GM23338 (cell line): Measurements from ENCODE around the gene MOGAT1. TPM values are rescaled to one million over a fixed set of nuclear protein-coding genes. Genes with fewer than 3 reads are reported as not detected.

Source experiments
- ATAC-seq: fragments of 200-7000 bp; cut with Tn5 transposase; 3 replicates; pipeline ENCODE4 v1.9.1; 2020
- DNase-seq: peaks from one replicate; pipeline ENCODE4 v3.0.0-alpha.2; 2015; ENCODE audit warnings: low spot score
- H2AFZ ChIP-seq: fragments of 200-600 bp; sonication (generic); 2 replicates; pipeline ENCODE4 v1.8.0; 2016; ENCODE audit warnings: antibody characterized with exemption, mild to moderate bottlenecking, moderate library complexity
- H3F3A ChIP-seq: fragments of 200-600 bp; sonication (generic); replicated peaks from 2 replicates; pipeline ENCODE4 v1.8.0; 2017; ENCODE audit warnings: antibody characterized with exemption, mixed run types, low read depth
- H3K27ac ChIP-seq: fragments of 200-600 bp; sonication (generic); 2 replicates; pipeline ENCODE4 v1.6.1; 2016; ENCODE audit warnings: low read depth
- H3K27me3 ChIP-seq: fragments of 200-600 bp; sonication (generic); 2 replicates; pipeline ENCODE4 v1.8.0; 2016; ENCODE audit warnings: mild to moderate bottlenecking, mixed run types, moderate library complexity; ENCODE audit not compliant: insufficient read depth
- H3K36me3 ChIP-seq: fragments of 200-600 bp; sonication (generic); 2 replicates; pipeline ENCODE4 v1.8.0; 2016; ENCODE audit warnings: mild to moderate bottlenecking; ENCODE audit not compliant: insufficient read depth
- H3K4me1 ChIP-seq: fragments of 200-600 bp; sonication (generic); 2 replicates; pipeline ENCODE4 v1.8.0; 2016; ENCODE audit warnings: mild to moderate bottlenecking, moderate library complexity; ENCODE audit not compliant: insufficient read depth
- H3K4me2 ChIP-seq: fragments of 200-600 bp; sonication (generic); 2 replicates; pipeline ENCODE4 v1.7.1; 2017; ENCODE audit warnings: mixed run types
- H3K4me3 ChIP-seq: fragments of 200-600 bp; sonication (generic); 2 replicates; pipeline ENCODE4 v1.6.1; 2016; ENCODE audit warnings: mixed run types
- H3K79me2 ChIP-seq: fragments of 200-600 bp; sonication (generic); replicated peaks from 2 replicates; pipeline ENCODE4 v1.8.0; 2017; ENCODE audit warnings: mild to moderate bottlenecking; ENCODE audit not compliant: insufficient read depth
- H3K9me2 ChIP-seq: fragments of 200-600 bp; sonication (generic); 2 replicates; pipeline ENCODE4 v1.8.0; 2017; ENCODE audit not compliant: insufficient read depth
- H4K20me1 ChIP-seq: fragments of 200-600 bp; sonication (generic); replicated peaks from 2 replicates; pipeline ENCODE4 v1.8.0; 2017; ENCODE audit warnings: mild to moderate bottlenecking; ENCODE audit not compliant: insufficient read depth
- H3K27ac Mint-ChIP-seq: 2 replicates; pipeline ENCODE4 v1.8.0; 2020; ENCODE audit warnings: inconsistent platforms, mild to moderate bottlenecking, moderate library complexity, mixed read lengths
- H3K27me3 Mint-ChIP-seq: 3 replicates; pipeline ENCODE4 v1.8.0; 2022; ENCODE audit warnings: low read depth, mild to moderate bottlenecking, moderate library complexity, mixed read lengths, inconsistent platforms; ENCODE audit not compliant: insufficient read depth, poor library complexity
- H3K36me3 Mint-ChIP-seq: 3 replicates; pipeline ENCODE4 v1.8.0; 2021; ENCODE audit warnings: low read depth, mild to moderate bottlenecking, inconsistent platforms, moderate library complexity, mixed read lengths
- H3K4me1 Mint-ChIP-seq: 3 replicates; pipeline ENCODE4 v1.8.0; 2020; ENCODE audit warnings: mild to moderate bottlenecking, inconsistent platforms, mixed read lengths
- H3K4me3 Mint-ChIP-seq: 3 replicates; pipeline ENCODE4 v1.8.0; 2021; ENCODE audit warnings: moderate library complexity, mild to moderate bottlenecking, inconsistent platforms, mixed read lengths
- H3K9me3 Mint-ChIP-seq: 3 replicates; pipeline ENCODE4 v1.8.0; 2020; ENCODE audit warnings: moderate library complexity, mild to moderate bottlenecking, inconsistent platforms, mixed read lengths
- CREB1 ChIP-seq: fragments of 250-450 bp; sonication (Bioruptor Pico); IDR thresholded peaks from 2 replicates; pipeline ENCODE4 v1.5.0; 2020; ENCODE audit warnings: low read depth, mild to moderate bottlenecking, moderate library complexity
- EZH2 ChIP-seq: fragments of 200-600 bp; sonication (generic); IDR thresholded peaks from one replicate; pipeline ENCODE4 v1.8.0; 2017; ENCODE audit warnings: antibody characterized with exemption, mild to moderate bottlenecking, low read depth; ENCODE audit not compliant: unreplicated experiment
- EZH2phosphoT487 ChIP-seq: fragments of 200-600 bp; sonication (generic); IDR thresholded peaks from one replicate; pipeline ENCODE4 v1.8.1; 2018; ENCODE audit warnings: antibody characterized with exemption; ENCODE audit not compliant: unreplicated experiment
- JUNB ChIP-seq: IDR thresholded peaks from one replicate; pipeline ENCODE4 v1.6.1; 2016; ENCODE audit warnings: antibody characterized with exemption; ENCODE audit not compliant: unreplicated experiment
- NANOG ChIP-seq: IDR thresholded peaks from 2 replicates; pipeline ENCODE4 v1.6.1; 2016; ENCODE audit warnings: antibody characterized with exemption, borderline replicate concordance
- POLR2AphosphoS5 ChIP-seq: IDR thresholded peaks from 2 replicates; pipeline ENCODE4 v1.6.1; 2016; ENCODE audit warnings: antibody characterized with exemption, low read depth
- REST ChIP-seq: IDR thresholded peaks from one replicate; pipeline ENCODE4 v1.6.1; 2018; ENCODE audit warnings: antibody characterized with exemption; ENCODE audit not compliant: unreplicated experiment
- STAT1 ChIP-seq: IDR thresholded peaks from one replicate; pipeline ENCODE4 v1.6.1; 2016; ENCODE audit warnings: antibody characterized with exemption; ENCODE audit not compliant: unreplicated experiment
- ZNF331 ChIP-seq: fragments of 250-450 bp; sonication (Bioruptor Pico); IDR thresholded peaks from 2 replicates; pipeline ENCODE4 v1.5.0; 2020; ENCODE audit warnings: low read depth, mild to moderate bottlenecking, moderate library complexity
- polyA plus RNA-seq: library from polyadenylated mRNA; unstranded; fragments of >200 nt; fragmentation: Nextera tagmentation; extraction: Ambion mirVana; gene quantifications from 2 replicates; pipeline ENCODE4 v1.2.1, GENCODE V29; 2016
- total RNA-seq: library from RNA; depleted of rRNA; stranded (reverse); fragments of >200 nt; shearing (Covaris generic); gene quantifications from 2 replicates; pipeline ENCODE4 v1.2.3, GENCODE V29; 2014
- TF ChIP-seq, protein P1 (sequence below), 2 experiments: fragments of 200-600 bp in 1 of 2; sonication (generic) in 1 of 2; conservative IDR thresholded peaks; 2 replicates each; pipeline versions ENCODE4 v1.5.1 to v1.6.1; 2016 to 2017; ENCODE audit warnings: antibody characterized with exemption in 2 of 2, low read depth in 2 of 2, mild to moderate bottlenecking in 2 of 2, moderate library complexity in 1 of 2
- TF ChIP-seq, protein P2 (sequence below): fragments of 250-450 bp; sonication (Bioruptor Pico); IDR thresholded peaks from 2 replicates; pipeline ENCODE4 v1.5.0; 2020; ENCODE audit warnings: mild to moderate bottlenecking, moderate library complexity

Gene MOGAT1
- total and polyA plus RNA-seq, 2 experiments from 2014 or later = 0.86 to 0.94 TPM

DNA sequence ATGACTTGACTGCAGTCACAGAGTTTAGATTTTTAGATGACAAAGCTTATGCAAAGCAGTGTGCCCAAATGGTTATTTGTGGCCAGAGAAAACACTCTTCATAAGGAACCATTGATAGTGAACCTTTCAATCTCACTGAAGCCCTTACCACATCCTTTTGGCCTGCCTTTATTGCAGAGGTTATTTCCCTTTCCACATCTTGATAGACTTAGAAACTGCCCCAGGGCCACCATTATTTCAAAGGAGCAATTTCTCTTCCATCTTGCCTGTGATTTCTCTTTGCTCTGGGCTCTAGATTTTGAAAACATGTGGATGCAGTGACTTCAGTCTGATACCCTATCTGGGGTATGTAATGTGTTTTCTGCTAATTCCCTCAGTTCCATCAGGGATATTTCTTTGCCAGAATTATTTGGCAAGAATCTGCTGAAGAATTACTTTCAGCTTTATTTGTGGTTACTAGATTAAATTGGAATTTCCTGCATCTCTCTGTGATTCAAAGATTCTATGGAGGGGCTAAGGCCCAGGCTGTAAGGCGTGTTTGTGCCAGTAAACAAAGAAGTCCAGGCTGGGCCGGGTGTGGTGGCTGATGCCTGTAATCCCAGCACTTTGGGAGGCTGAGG, 51.0 kb downstream of the MOGAT1 start:
- H3K4me1 ChIP-seq = no peaks in the 10 kb centered on the region
- H3K4me2 ChIP-seq = no peak overlapping the region
- peaks cover 24% of the 10 kb centered on the region for H3K9me3 Mint-ChIP-seq
- H3K27me3 ChIP-seq = no peaks in the 10 kb centered on the region
- H3K27me3 Mint-ChIP-seq = peaks cover 4% of the 10 kb centered on the region
- DNase-seq = no peak
- H3K27ac Mint-ChIP-seq = no peak overlapping the region
- H2AFZ ChIP-seq = no peak overlapping the region
- ATAC-seq = no peak
- H3K9me2 ChIP-seq = peaks cover 11% of the 10 kb centered on the region
- H4K20me1 ChIP-seq = no peaks in the 10 kb centered on the region
- H3K4me3 Mint-ChIP-seq = no peak overlapping the region
- H3K27ac ChIP-seq = no peak overlapping the region
- peaks cover 27% of the 10 kb centered on the region for H3K36me3 Mint-ChIP-seq
- TF ChIP-seq EZH2 = no peak
- TF ChIP-seq JUNB = no peak
- TF ChIP-seq POLR2AphosphoS5 = no peak
- TF ChIP-seq STAT1 = no peak
- TF ChIP-seq EZH2phosphoT487 = no peak
- TF ChIP-seq, protein P1, sequence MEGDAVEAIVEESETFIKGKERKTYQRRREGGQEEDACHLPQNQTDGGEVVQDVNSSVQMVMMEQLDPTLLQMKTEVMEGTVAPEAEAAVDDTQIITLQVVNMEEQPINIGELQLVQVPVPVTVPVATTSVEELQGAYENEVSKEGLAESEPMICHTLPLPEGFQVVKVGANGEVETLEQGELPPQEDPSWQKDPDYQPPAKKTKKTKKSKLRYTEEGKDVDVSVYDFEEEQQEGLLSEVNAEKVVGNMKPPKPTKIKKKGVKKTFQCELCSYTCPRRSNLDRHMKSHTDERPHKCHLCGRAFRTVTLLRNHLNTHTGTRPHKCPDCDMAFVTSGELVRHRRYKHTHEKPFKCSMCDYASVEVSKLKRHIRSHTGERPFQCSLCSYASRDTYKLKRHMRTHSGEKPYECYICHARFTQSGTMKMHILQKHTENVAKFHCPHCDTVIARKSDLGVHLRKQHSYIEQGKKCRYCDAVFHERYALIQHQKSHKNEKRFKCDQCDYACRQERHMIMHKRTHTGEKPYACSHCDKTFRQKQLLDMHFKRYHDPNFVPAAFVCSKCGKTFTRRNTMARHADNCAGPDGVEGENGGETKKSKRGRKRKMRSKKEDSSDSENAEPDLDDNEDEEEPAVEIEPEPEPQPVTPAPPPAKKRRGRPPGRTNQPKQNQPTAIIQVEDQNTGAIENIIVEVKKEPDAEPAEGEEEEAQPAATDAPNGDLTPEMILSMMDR (conservative IDR thresholded peaks at IDR 0.05; ENCODE audit: low read depth in 2 of 2) = no peak
- no peak for TF ChIP-seq ZNF331
- TF ChIP-seq NANOG = no peak
- no peak for TF ChIP-seq CREB1
- TF ChIP-seq, protein P2, sequence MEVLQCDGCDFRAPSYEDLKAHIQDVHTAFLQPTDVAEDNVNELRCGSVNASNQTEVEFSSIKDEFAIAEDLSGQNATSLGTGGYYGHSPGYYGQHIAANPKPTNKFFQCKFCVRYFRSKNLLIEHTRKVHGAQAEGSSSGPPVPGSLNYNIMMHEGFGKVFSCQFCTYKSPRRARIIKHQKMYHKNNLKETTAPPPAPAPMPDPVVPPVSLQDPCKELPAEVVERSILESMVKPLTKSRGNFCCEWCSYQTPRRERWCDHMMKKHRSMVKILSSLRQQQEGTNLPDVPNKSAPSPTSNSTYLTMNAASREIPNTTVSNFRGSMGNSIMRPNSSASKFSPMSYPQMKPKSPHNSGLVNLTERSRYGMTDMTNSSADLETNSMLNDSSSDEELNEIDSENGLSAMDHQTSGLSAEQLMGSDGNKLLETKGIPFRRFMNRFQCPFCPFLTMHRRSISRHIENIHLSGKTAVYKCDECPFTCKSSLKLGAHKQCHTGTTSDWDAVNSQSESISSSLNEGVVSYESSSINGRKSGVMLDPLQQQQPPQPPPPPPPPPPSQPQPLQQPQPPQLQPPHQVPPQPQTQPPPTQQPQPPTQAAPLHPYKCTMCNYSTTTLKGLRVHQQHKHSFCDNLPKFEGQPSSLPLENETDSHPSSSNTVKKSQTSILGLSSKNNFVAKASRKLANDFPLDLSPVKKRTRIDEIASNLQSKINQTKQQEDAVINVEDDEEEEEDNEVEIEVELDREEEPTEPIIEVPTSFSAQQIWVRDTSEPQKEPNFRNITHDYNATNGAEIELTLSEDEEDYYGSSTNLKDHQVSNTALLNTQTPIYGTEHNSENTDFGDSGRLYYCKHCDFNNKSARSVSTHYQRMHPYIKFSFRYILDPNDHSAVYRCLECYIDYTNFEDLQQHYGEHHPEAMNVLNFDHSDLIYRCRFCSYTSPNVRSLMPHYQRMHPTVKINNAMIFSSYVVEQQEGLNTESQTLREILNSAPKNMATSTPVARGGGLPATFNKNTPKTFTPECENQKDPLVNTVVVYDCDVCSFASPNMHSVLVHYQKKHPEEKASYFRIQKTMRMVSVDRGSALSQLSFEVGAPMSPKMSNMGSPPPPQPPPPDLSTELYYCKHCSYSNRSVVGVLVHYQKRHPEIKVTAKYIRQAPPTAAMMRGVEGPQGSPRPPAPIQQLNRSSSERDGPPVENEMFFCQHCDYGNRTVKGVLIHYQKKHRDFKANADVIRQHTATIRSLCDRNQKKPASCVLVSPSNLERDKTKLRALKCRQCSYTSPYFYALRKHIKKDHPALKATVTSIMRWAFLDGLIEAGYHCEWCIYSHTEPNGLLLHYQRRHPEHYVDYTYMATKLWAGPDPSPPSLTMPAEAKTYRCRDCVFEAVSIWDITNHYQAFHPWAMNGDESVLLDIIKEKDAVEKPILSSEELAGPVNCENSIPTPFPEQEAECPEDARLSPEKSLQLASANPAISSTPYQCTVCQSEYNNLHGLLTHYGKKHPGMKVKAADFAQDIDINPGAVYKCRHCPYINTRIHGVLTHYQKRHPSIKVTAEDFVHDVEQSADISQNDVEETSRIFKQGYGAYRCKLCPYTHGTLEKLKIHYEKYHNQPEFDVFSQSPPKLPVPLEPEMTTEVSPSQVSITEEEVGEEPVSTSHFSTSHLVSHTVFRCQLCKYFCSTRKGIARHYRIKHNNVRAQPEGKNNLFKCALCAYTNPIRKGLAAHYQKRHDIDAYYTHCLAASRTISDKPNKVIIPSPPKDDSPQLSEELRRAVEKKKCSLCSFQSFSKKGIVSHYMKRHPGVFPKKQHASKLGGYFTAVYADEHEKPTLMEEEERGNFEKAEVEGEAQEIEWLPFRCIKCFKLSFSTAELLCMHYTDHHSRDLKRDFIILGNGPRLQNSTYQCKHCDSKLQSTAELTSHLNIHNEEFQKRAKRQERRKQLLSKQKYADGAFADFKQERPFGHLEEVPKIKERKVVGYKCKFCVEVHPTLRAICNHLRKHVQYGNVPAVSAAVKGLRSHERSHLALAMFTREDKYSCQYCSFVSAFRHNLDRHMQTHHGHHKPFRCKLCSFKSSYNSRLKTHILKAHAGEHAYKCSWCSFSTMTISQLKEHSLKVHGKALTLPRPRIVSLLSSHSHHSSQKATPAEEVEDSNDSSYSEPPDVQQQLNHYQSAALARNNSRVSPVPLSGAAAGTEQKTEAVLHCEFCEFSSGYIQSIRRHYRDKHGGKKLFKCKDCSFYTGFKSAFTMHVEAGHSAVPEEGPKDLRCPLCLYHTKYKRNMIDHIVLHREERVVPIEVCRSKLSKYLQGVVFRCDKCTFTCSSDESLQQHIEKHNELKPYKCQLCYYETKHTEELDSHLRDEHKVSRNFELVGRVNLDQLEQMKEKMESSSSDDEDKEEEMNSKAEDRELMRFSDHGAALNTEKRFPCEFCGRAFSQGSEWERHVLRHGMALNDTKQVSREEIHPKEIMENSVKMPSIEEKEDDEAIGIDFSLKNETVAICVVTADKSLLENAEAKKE (CRISPR knock-in tag) = no peak
- TF ChIP-seq REST = no peak
- no peaks in the 10 kb centered on the region for H3F3A ChIP-seq
- H3K4me3 ChIP-seq = no peak overlapping the region
- no peaks in the 10 kb centered on the region for H3K36me3 ChIP-seq
- H3K79me2 ChIP-seq = no peaks in the 10 kb centered on the region
- no peaks in the 10 kb centered on the region for H3K4me1 Mint-ChIP-seq
